Hippocampal formation (tissue), 2 donors: ENCODE measurements around the gene KRTAP7-1.

Source experiments
- DNase-seq, 2 donors: peaks; one replicate each; lab custom pipeline; 2025; lab: John Stamatoyannopoulos, UW

KRTAP7-1 gene, protein sequence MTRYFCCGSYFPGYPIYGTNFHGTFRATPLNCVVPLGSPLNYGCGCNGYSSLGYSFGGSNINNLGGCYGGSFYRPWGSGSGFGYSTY

DNA sequence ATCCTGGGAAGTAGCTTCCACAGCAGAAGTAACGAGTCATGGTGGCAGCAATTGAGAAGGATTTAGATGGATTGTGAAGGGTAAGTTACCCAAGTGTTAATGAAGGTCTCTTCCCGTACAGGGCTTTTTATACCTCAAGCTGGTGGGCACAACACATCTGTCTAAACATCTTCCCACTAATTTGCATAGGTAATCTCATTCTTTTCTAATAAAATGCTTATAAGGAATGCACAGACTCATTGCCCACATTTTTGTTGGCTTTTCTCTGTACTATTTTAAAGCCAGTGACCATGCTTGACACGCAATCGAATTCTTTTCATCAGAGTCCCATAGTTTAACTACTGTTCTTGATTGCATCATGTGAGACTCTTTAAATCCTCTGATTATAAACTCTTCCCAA lies at the start of gene KRTAP7-1:
KRTAP7-1 (minus strand) TSS at position 101 of the 400 bp plus-strand sequence; CDS start at position 40, 61 bp downstream.
- DNase-seq, result no peak

DNA sequence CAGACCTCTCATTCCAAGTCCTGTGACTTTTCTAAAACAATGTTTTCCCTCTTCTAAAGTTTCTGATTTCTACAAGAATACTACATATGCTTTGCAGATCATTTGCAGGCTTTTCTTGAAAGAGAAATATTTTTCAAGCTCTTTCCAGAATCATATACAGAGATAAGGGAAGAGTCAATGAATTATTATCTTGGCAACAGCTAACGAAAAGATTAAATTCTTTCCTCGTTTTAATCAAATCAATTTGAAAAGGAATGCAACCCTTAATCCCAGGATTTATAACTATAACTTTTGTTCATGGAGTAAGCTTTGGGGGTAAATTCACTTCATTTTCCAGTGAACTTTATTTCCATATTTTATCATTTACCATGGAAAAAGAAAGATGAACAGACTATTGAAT lies 45.0 kb upstream of the KRTAP7-1 start:
- DNase-seq, result no peak

DNA sequence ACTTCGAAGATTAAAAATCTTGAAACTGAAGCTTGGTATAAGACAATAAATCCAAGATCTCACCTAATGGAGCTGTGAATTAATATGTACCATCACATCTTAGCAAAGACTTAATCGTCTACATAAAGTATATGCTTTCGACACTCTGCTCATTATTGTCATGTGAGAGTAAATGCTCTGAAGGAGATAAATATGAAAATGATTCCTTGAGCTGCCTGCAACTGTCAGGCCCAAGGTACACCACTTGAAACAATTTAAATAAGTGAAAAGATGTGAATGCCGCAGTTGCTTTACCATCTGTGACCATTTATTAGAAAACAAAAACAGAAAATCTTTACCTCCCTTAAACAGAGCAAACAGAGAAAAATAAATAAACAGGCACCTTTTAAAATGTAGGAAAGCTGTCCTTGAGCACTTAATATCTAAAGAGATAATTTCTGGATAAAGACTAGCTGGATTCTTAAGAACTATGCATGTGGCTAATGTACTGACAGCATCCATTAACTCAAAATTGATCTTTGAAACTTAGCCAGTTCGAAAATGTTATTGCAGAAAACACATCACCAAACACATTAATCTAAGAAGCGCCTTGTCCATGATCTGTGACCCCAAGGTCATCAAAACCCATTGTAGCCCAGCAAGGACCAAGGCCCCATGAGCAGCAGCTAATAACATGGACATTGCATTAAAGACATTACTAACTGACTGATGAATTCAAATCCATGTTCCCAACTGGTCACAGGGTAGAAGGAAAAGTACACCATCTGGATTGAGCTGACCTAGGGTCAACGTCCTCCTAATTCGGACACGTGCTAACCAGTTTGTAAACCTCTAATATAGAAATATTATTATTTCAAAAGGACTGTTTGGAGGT lies 18.3 kb upstream of the KRTAP7-1 start:
- DNase-seq, result no peak

DNA sequence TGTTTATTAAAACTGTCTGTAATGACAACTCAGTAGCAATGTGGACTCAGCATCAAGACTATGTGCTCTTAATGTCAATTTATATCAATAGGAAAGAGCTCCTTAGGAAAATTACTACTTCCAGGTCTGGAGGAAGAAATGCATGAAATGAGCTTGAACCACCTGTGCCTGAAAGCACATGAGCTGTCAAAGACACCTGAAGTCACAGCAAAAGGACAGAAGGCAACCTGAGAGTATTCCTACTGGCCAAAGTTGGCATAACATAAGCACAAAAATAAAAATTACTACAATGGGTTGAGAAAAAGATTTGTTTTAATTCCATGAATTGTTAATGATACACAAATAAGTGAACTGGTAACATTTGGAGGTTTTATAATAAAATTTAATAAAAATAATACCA lies 13.4 kb upstream of the KRTAP7-1 start:
- DNase-seq, result no peak

DNA sequence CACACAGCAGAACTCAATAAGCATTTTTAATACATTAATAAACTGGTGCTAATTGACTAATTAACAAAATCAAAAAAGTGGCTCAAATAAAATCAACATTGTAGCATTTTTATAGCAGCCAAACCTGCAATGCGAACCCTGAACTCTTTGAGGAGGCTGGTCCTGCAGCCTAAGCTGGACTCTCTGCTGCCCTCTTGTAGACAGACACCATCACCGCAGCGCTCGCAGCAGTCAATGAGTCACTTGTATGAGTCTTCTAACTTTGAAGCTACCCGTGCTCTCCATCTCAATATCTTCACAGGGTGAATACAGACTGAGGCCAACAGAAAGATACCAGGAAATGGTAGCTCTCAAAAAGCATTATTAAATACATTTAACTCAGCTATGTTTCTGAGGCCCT lies 9.7 kb upstream of the KRTAP7-1 start:
- DNase-seq, result no peak

DNA sequence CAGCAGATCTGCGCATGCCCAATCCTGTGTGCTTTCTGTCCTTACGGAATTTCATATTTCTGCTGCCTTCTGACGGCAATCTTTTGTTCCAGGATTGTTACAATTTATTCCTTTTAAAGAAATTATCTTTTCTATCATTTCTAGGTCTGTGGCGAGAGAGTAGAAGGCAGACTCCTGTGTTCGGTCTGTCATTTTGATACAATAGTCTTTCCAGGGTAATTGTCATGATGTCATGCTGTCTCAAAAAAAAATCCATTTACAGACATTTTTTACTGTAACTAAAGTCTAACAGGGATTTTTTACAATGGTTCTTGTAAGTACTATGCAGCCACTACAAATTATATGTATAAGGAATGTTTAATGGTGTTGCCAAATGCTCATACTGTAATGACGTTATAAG lies 9.0 kb upstream of the KRTAP7-1 start:
- DNase-seq, result no peak

DNA sequence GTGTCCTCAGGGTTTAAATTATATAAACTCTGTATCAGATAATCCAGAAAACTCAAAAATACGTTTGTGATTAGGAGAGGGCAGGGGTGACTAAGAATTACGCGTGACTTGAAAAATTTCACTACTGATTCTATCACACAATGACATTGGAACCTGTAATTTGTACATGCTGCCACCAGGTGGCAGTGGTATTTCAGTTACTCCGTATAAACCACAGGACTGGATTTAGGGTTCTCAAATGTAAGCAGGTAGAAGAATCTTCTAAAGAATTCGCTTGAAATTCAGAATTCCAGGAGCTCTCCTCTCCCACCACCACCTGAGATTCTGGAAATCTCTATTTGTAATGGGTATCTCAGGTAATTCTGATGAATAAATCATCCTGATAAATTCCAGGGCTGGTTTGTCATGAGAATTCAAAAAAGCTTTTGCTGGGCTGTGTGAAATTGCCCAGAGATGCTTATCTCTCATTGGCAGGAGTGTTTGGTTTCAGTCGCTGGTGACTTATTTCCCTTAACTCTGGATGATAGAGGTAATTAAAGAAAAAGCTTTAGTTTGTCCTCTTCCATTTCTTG lies 1.7 kb upstream of the KRTAP7-1 start:
- no peak for DNase-seq

DNA sequence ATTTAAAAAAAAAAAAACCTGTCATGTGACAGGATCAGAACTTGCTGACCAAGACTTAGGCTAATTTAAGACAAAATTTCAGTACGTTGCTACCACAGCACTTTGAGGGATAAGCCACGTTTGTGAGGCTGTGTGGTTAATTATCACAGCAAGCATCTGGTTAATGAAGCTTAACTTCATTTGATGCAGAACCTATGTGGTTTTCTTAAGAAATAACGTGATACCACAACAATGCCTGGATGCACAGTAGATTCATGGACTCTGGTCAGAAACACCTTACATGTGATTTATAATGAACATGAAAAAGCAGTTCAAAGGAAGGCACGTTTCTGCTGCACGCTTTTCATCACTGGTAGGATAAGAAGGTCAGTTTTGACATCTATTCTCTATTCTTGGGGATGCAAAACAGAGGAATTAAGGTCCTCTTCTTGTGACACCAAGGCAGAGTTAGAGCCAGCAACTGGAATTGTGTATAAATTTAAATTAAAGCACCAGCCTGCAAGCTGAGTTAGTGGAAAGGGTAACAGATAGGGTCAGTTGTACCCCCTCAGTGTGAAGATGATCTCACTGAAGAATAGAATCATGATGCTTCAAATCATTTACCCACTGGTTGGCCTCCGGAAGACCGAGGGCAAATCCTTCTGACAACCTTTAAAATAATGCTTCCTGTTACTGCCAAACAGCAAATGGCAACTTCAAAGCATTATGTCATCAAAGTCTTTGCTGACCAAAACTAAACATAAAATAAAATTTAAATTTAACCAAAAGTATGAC lies 10.5 kb downstream of the KRTAP7-1 start:
- DNase-seq, result no peak

DNA sequence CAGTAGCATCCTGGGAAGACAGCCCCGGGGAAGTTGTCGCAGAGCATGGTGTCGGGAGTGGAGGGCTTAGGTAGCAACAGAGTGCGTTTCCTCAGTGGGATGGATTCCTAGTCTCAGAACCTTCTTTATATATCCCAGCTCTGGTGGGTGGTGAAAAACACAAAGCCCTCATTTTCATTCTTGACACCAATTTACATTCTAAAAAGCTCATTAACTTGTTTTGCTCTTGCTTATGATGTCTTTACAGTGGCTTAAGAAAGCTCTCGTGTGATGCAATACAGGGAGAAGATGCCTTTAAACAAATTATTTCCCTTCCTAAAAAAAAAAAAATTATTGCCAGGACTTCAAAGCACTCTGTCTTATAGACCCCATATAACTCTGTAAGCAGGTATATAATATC lies 16.4 kb downstream of the KRTAP7-1 start, which contains the start of gene KRTAP8-1:
KRTAP8-1 (minus strand) TSS at position 101 of the 400 bp plus-strand sequence; CDS start at position 47, 54 bp downstream.
- DNase-seq, result no peak

DNA sequence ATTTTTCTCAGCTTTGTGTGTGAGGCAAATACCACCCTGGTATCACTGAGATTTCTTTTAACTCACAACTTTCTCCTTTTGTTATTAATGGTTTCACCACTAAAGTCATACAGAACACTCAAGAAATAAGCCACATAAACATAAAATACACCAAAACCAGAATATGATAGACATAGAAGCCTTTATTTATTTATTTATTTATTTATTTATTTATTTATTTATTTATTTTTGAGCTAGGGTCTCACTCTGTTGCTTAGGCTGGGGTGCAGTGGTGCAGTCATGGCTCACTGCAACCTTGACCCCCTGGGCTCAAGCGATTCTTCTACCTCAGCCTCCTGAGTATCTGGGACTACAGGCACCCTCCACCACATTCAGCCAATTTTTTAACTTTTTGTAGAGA lies 29.0 kb downstream of the KRTAP7-1 start:
- no peak for DNase-seq

DNA sequence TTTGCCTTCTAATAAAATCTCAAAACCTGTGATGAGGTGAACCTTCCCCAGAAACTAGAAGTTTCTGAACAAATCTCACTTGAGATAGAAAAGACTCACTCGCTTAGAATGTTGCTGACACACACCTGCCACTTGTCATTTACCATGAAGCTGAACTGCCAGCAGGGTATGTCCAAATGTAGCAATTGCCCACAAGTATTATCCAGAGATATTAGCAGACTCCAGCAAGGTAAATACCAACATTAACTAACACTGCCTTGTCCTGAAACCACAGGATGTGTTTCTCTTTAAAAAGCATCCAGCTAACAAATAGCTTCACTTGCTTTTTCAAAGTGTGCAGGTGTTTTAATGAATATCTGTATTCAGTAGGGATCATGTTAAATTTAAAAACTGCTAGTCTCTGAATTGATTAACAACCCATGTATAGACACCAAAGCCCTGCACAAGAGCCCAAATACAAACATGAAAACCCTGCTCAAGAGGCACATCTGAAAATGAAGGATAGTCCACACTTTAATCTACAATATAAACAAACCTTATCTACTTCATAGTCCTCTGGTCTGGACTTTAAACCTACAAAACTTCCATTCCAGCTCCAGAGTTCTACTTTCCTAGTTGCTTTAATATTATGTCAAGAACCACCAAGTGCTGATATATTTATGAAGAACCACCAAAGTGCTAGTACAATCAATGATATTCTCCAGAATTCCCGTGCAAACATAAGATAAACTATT lies 35.8 kb downstream of the KRTAP7-1 start:
- DNase-seq, result no peak

DNA sequence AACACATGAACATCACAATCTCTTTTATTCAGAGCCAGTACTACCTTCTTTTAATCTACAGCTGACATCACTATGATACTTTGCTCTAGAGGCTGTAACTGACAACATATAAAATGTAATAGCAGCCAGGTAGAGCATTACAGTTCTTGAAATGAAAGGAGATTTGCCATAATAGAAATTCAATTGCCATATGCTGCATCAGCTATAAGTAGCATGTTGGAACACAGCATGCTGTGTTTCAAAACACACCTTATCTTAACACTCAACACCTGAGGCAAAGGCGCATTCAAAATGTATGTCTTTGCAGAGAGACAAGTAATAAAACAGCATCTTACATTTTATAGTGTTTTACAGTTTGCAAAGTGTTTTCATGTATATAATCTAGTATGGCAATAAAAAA lies 50.3 kb downstream of the KRTAP7-1 start:
- DNase-seq, result no peak
